ENCODE measurements around the gene DNAJC5G.
"Not testable (repeated sequence)": the region's sequence is repeated elsewhere in the genome, so short reads cannot be mapped to it uniquely, and the experiment has no call there.

DNAJC5G gene

DNA sequence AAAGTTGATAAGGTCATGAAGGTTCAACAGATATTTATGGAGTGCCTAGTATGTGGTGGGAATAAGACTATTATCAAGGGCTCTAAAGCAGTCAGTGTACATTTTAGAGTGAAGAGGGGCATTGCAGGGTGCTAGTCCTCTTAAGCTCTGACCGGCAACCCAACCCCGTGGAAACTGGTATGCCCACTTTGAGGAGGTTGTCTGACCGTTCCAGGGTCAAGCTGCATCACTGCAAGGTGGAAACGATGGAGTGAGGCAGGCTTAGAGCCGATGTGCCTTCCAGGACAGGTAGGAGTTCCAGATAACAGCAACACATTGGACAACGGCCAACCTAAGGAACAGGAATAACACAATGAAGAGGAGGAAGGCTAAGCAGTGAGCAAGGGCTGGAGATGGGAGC is 34.4 kb downstream of the DNAJC5G start:
- no peak for DNase-seq (ENCODE audit: low spot score)

DNA sequence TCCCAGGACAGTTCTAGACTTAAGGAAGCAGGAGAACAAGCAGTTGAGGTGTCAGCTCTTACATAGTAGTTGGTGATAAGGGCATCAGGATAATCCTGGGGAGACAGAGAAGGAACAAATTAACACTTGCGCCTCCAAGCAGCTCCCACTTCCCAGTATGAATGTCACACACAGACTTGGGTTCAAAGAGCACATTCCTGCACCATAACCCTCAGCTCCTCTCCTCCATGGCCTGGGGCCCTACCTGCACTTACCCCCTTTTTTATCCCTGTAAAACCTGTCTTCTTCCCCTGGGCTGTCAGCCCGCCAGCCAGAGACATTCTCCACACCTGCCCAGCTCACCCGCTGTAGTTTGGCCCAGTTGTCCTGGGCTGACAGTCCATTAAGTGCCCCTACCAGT is 36.9 kb downstream of the DNAJC5G start:
- DNase-seq (ENCODE audit: low spot score), result no peak

DNA sequence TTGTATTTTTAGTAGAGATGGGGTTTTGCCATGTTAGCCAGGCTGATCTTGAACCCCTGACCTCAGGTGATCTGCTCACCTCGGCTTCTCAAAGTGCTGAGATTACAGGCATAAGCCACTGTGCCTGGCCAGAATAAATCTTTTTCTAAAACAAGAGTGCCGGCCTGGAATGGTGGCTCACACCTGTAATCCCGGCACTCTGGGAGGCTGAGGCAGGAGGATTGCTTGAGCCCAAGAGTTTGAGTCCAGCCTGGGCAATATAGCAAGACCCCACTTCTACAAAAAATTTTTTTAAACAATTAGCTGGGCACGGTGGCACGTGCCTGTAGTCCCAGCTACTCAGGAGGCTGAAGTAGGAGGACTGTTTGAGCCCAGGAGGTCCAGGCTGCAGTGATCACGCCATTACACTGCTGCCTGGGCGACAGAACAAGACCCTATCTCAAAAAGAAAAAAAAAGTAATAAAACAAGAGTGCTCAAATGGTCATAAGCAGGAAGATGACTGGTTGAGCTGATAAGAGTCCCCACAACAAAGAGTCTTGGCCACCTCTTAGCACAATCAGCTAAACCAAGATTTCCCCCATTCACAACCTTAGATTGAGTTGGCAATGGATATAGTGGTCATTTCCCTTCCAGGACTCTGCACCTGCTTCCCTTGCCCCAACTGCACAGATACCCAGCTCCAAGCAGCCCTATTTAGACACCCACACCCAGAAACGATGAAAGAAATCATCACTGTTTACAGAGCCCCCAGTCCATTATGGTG is 38.8 kb downstream of the DNAJC5G start:
- no peak for DNase-seq (ENCODE audit: low spot score)

DNA sequence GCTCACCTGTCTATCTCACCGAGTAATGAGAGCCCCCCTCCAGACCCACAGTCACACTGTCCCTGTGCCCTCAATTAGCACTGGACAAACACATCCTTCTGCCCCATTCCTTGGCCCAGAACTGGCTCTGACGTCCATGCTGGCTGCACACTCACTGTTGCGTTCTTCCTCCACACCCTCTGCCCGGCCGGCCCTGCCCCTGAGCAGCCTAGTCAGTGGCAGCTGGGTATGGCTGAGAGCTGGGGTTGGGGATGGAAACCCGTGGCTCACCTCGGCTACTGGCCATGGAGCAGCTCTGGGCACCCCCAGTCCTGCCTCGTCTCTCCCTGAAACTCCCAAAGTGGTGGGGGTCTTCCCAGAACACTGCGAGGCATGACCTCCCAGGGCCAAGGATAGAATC is 39.5 kb downstream of the DNAJC5G start:
- no peak for DNase-seq (ENCODE audit: low spot score)

DNA sequence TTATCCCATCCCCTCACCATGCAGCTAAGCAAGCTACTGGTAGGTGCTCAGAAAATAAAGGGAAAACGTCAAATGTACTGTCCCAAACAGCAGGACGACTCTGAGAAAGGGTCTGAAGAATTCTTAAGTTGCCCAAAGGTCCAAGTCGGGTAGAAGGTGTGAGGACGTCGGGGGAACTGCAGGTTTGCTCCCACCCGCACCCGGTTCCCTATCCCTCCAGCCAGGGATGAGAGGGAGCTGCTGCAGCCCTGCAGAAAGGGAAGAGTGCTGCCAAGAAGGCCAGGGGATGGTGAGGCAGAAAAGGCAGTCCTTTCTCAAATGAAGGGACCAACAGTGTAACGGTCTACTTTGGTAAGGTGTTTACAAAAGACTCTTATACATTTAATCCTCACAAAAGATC is 39.9 kb downstream of the DNAJC5G start:
- no peak for DNase-seq (ENCODE audit: low spot score)

DNA sequence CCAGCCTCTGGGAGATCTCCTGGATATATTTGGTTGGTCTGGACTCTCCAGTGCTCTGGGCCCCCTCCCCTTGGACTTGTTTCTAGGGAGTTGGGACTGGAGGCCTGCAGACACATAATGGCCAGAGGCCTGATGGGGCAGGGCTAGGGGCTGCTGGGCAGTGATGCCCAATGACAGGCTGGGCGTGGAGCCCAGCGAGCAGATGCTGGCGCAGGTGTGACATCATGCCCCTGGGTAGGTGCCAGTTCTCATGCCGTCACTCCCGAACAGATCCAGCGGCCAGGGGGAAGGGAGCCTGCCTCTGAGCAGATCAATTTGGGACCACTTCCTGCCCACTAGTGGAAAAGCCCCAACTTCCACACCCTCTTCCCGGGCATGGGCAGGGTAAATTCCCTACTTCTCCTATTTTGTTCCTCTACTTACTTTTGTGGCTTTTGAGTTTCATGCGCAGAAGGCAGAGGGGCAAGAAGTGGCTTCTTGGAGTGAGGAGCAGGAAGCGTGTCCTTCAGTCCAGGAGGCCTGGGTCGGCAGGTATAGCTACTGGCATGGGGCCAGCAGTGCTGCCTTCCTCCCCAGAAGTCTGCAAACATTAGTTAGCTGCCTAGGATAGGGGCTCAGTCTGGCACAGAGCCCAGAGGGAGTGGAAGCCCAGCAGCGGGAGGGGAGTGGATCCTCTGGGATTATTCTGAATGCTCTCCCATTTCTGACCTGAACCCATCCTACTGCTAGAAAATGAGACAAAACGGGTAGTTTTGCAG is 41.6 kb downstream of the DNAJC5G start:
- no peak for DNase-seq (ENCODE audit: low spot score)

DNA sequence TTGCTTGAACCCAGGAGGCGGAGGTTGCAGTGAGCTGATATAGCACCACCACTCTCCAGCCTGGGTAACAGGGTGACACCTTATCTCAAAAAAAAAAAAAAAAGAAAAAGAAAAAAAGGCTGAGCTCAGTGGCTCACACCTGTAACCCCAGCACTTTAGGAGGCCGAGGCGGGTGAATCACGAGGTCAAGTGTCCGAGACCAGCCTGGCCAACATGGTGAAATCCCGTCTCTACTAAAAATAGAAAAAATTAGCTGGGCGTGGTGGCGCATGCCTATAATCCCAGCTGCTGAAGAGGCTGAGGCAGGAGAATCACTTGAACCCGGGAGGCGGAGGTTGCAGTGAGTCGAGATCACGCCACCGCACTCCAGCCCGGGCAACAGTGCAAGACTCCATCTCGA is 44.6 kb downstream of the DNAJC5G start:
- not testable (repeated sequence) for DNase-seq (ENCODE audit: low spot score)

DNA sequence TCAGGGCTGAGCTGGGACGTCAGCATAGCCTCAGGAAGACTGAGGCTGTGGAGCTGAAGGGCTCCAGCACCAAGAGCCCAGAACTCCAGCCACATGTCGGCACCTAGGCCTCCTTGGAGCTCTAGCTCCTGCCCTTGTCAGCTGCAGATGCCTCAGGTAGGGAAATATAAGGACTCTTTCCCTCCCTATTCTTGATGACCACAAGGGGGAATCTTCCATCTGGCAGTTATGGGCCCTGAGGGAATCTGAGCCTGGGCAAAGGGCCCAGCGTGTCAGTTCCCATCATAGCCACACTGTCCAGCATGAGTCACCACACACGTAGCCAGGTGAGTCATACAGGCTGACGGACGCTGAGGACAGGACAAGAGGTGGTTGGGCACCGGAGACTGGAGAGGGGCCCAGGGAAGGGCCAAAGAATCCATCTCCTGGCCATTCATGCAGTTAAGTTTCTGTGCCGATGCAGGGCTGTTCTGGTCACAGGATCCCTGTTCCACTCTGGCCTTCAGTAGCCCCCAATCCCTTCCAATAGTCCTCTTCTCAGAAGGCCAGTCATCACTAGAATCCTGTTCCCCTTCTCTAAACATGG is 45.8 kb downstream of the DNAJC5G start:
- DNase-seq (ENCODE audit: low spot score), result peak; percentile 98

DNA sequence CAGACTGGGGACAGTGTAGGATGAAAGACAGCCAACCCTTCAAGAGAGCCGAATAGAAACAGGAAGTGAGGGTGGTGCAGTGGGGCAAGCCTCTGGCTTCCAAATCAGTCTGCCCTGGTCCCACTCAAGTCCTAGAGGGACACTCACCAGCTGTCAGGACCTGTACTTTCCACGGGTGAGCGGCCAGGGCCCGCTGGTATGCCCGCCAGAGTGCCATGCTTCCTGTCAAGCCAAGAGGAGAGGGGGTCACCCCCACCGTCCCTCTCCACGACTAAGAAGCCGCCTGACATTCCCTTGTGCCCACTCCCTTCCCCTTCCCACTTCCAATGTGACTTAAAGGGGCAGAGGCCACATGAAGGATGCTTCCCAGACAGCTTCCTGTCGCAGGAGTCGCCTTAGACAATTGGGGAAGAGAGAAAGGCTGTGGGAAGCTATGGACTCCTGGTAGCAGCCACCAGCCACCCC is 47.1 kb downstream of the DNAJC5G start:
- DNase-seq (ENCODE audit: low spot score), result peak; percentile 33

DNA sequence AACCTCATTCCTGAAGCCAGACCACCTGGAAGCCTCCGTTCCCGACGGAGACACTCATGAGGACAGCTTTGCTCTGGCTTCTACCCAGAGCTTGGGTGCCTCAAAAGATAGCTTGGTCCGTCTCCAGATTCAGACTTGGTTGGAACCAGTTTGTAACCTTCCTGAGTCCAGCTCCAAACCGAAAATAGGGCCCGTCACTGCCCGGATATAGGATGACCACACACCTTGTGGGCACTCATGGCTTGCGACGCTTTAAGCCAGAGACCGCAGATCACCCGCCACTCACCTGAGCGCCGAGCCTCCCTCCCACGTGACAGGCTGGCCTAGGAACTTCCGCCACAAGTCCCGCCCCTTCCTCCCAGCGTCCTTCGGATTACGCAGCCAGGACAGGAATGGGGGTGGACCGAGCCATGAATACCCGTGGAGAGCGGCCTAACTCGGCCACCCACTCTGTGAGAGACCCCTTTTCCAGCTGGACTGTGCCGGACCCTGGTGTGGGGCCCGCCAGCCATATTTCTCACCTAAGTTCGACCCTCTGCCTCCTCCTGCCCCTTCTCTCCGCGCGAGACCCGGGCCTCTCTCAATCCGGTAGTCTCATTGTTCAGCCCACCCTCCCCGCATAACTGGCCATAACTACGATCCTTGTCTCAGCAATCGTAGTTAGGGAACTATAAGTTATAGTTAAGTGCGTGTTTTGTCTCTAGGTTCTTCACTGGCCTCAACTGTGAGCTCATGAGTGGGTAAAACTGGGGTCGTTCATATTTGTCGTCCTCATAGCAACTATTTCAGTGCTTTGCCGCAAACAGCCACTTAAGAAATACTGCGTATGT is 47.7 kb downstream of the DNAJC5G start, which contains the start of gene MPV17:
MPV17 (minus strand) TSS at position 332 of the 830 bp plus-strand sequence. CDS start 580 bp downstream, outside the sequence.
- DNase-seq (ENCODE audit: low spot score), result peak; percentile 96

DNA sequence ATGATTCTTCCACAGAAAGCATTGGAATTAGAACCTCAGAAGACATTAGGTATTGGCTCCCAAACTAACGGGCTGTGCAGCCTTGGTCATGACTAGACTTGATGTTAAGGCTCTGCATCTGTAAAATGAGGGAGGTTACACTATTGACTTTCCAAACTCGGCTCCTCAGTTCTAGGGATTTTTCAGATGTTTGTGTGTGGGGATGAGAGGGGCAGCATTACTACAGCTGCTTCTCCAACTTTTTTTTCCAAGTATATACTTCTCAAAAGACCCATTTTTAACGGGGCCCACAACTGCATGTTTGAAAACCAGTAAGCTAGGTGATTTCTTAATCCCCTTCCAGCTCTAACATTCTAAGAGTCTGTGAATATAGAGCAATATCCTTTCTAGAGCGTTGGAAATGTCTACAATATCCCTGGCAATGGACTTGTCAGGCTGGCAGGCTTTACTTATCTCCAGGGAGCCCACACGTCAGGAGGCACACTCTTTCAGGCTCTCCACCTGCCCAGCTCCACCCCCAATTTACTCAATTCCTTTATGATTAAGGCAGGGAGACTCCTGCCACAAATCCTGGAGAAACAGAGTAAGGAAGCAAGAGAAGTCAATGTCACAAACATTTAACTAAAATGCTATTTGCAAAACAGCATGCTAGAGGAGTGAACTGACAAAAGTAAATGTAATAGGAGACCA is 48.5 kb downstream of the DNAJC5G start:
- DNase-seq (ENCODE audit: low spot score), result no peak

DNA sequence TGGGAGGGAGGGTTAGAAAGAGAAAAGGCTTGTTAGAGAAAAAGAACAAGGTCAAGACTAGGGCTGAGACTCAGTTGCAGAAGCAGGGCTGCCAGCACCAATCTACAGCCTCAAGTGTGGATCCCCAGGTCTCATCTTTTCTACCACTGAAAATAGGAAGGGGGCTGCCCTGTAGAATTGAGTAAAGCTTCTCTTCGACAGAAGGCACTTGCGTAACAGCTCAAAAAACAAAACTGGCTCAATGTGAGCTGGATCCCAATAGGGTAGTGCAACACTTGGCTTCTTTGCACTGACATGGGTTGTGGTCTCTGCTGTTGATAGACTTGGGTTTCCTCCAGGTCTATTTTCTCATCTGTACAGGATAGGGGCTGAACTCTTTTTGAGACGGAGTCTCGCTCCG is 49.5 kb downstream of the DNAJC5G start:
- no peak for DNase-seq (ENCODE audit: low spot score)

Measured in SW480 (cell line).